HUDEP-2 (cell line): ENCODE data around the gene SYNPO.
A peak's percentile ranks its signal among the peaks of the same experiment; 100 is the strongest.

Experiments used
- DNase-seq, 76 experiments: peaks; one replicate each; lab custom pipeline; 2025; ENCODE audit not compliant: unreplicated experiment in 76 of 76; lab: John Stamatoyannopoulos, UW

The SYNPO gene

GRCh38 chr5:150653145-150653761, 12.8 kb downstream of the SYNPO start:
- DNase-seq, result no peak

DNA sequence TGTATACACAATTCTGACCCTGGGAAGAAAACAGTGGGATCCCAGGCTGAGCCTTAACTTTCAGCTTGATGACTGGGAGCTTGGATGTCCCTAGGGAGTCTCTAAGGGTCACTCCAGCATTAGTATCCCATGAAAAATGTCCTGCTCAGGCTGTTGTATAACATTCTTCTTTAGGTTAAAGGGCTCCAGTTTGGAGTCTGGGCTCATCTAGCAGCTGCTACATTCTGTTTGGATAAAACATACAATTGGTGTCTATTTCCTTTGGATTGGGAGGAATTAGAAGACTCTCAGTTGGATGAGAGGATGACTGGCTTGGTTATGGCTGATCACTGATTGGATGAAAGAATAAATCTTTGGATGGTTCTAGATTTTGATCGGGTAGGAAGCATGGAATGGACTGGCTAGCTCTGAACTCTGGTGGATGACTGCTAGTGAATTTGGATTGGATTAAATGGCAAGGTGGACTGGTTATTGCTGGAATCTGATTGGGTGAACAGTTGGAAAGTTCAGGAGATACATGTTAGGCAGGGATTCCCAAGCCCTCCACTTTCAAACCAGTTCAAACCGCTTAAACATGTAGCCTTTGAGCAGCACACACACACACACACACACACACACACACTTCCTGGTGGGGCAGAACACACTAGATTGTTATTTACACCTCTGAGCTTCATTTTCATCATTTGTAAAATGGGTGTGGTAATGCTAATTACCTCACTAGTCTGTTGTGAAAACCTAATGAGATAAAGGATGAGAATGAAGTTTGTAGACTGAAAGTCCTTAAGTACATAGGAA, 13.5 kb downstream of the SYNPO start:
- DNase-seq, result no peak

GRCh38 chr5:150655221-150655620, 14.8 kb downstream of the SYNPO start:
- no peak for DNase-seq

- DNase-seq, result peak in 41 of 76 experiments; percentile 6 to 64 (median 37)
These were observed 16.0 kb downstream of the SYNPO start for GRCh38 chr5:150656191-150657132.

- no peak for DNase-seq
These were observed 17.7 kb downstream of the SYNPO start for GRCh38 chr5:150658121-150658520.

GRCh38 chr5:150658699-150659265, 18.3 kb downstream of the SYNPO start:
- DNase-seq, result no peak

DNA sequence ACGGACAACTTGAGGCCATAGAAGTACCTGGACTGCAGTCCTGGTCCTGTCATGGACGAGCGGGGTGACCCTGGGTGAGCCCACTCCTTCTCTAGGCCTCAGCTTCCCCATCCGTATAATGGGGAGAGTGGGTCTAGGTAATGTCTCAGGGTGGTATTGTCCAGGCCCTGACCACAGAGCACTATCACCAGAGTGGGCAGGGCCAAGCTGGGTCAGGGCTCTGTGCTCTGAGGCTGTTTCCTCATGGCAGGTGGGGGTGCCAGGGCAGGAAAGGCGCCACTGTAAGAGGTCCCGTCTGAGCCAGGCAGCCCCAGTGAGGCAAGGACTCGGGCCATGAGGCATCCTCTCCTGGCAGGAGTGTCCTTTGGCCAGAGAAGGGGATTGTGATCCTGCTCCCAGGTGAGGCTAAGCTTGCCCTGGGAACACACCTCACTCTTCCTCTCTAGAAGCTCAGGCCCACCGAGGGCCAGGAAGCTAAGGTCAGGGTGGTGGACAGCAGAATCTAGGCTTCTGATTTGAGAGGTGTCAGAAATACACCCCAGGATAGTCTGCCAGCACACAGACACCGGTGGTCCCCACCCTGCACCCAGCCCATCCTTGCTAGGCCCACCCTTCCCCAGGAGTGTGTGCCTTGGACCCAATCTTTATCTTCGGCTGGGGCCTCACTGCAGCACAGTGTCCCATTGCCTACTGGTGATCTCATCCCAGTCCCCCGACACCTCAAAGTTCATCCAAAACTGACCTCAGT, 19.1 kb downstream of the SYNPO start:
- no peak for DNase-seq

GRCh38 chr5:150660108-150660831, 19.8 kb downstream of the SYNPO start:
- no peak for DNase-seq

- DNase-seq, result no peak
These were observed 20.6 kb downstream of the SYNPO start, which contains the start of gene MYOZ3 for GRCh38 chr5:150661086-150661485. TSS of gene MYOZ3 (plus strand) at chr5:150661251. CDS start at chr5:150662942, 1,691 bp downstream.

- DNase-seq, result no peak
These were observed 21.5 kb downstream of the SYNPO start for GRCh38 chr5:150661821-150662596.

DNA sequence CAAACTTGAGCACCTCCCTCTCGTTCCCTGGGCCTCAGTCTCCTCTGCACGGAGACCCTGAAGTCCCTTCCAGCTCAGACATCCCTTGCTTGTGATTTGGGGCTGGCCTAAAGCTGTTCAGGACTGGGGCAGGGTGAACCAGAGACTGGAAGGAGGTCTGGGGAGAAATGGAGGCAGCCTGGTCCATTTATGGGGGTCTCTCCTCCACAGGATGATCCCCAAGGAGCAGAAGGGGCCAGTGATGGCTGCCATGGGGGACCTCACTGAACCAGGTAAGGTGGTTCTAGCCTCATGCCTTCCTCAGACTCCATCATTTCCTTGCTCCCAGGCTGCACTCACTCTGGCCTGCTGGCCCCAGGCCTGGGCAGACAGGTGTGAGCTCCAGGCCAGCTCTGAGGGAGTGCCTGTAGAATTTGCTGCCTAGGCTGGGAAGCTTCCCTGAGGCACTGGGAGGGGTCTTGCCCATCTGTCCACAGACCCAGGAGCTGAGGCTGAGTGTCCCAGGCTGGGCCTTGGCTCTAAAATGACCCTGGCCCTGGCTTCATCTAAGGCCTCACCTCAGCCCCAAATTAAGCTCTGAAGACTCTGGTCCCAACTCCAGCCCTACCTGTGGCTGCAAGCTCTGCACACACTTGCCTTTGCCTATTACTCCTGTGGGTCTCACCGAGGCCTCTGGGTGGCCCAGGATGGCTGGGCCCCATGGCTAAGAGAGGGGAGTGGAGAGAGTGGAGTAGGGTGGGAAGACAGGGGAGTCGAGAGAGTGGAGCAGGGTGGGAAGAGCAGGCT, 22.5 kb downstream of the SYNPO start:
- DNase-seq, result no peak

GRCh38 chr5:150663936-150664335, 23.5 kb downstream of the SYNPO start:
- DNase-seq, result no peak

DNA sequence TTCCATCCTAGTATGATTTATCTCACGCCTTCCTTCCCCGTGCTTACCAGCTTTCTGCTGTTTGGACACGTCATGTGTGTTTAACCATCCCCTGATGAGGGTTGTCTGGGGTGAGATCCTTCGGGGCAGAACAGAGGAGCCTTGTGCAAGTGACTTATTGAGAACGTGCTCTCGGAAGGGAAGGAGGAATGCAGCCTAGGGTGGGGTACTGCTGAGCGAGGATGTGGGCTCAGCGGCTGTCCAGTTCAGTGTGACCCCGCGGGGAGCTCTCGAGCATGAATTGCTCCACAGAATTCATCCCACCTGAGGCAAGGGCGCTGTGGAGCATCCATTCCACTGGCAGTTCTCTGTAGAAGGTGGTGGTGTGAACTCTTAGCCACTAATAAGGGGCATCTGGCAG, 24.6 kb downstream of the SYNPO start:
- no peak for DNase-seq

- DNase-seq, result no peak
These were observed 30.0 kb downstream of the SYNPO start for GRCh38 chr5:150670275-150670947.

GRCh38 chr5:150670948-150671310, 30.5 kb downstream of the SYNPO start:
- DNase-seq, result no peak

DNA sequence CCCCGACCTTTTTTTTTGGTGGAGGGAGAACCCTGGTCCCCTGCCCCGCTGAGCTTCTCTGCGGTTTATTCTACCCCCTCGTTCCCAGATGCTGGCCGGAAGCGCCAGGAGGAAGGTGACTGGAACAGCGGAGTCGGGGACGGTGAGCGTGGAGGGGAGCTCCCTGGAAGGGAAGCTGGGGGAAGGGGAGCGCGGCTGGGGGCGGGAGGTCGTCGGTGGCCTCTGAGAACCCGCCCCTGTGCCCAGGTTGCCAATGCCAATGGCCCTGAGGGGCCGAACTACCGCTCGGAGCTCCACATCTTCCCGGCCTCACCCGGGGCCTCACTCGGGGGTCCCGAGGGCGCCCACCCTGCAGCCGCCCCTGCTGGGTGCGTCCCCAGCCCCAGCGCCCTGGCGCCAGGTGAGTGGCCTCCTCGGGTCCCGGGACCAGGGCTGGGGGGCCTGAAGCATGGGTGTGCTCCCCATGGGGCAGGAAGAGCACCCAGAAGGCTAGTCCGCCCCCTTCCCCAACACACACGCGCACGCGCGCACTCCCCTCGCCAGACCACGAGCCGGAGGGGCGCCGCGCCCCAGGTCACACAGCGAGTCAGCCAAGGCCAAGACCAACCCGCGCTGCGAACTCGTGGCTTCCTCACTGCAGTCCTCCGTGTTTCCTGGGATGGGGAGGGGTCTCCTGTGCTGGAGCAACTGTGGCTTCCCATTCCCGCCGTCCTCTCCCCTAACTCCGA, 31.2 kb downstream of the SYNPO start:
- no peak for DNase-seq
